ENCODE data around the gene SAG. TPM values are rescaled to one million over a fixed set of nuclear protein-coding genes. Genes with fewer than 3 reads are reported as not detected.

Gene SAG
- total and polyA plus RNA-seq, 2 of the 13 experiments (the other 11 are each of a cell fraction or from before 2014, with no cell fraction given), result not detected

- FAIRE-seq, result no peak
- WGBS (ENCODE audit: low lambda C conversion rate), result 40% methylated on average over 6 of the region's 6 CpGs
- no peak for ATAC-seq
- no peak overlapping the region for H3K4me3 ChIP-seq (replicated peaks in 1 of 3; ENCODE audit: insufficient read depth in 1 of 3, low read depth in 2 of 3, low read length in 3 of 3)
- peaks cover 8% of the 10 kb centered on the region for H3K4me1 ChIP-seq (ENCODE audit: insufficient read depth, low read length)
- CTCF ChIA-PET (ENCODE audit: low intra/inter-chr PET ratio, low total read pairs), result no interaction called here
- no peak overlapping the region for H3K9ac ChIP-seq (ENCODE audit: insufficient read depth, low read depth, low read length)
- DNase-seq (ENCODE audit: low spot score), result no peak
- no peaks in the 10 kb centered on the region for H3K36me3 ChIP-seq (replicated peaks in 1 of 2; ENCODE audit: control insufficient read depth in 1 of 2, insufficient read depth in 2 of 2, low read length in 2 of 2)
- H3K9me3 ChIP-seq (ENCODE audit: low read length), result no peaks in the 10 kb centered on the region
- H3K79me2 ChIP-seq (ENCODE audit: insufficient read depth, low read length), result no peaks in the 10 kb centered on the region
- no peak overlapping the region for H3K27ac ChIP-seq (ENCODE audit: extremely low read length, insufficient read depth, low read length)
- no peak for TF ChIP-seq FOXP1 (IDR thresholded peaks at IDR 0.05)
- TF ChIP-seq FOXP1 (CRISPR knock-in tag; IDR thresholded peaks at IDR 0.05), result no peak
- TF ChIP-seq FOSL2 (CRISPR knock-in tag; IDR thresholded peaks at IDR 0.05), result no peak
- no peak for TF ChIP-seq ZMAT3 (CRISPR knock-in tag; conservative IDR thresholded peaks at IDR 0.05)
- no peak for TF ChIP-seq ZFP82 (CRISPR knock-in tag; IDR thresholded peaks at IDR 0.05; ENCODE audit: borderline replicate concordance)
- no peak for TF ChIP-seq HNF1B (CRISPR knock-in tag; IDR thresholded peaks at IDR 0.05)
- TF ChIP-seq CC2D1A (CRISPR knock-in tag; IDR thresholded peaks at IDR 0.05), result no peak
- TF ChIP-seq ZNF44 (CRISPR knock-in tag; IDR thresholded peaks at IDR 0.05), result no peak
- TF ChIP-seq ZNF234 (CRISPR knock-in tag; conservative IDR thresholded peaks at IDR 0.05), result no peak
- TF ChIP-seq IRF2 (CRISPR knock-in tag; IDR thresholded peaks at IDR 0.05), result no peak
- no peak for TF ChIP-seq PHF5A (CRISPR knock-in tag; IDR thresholded peaks at IDR 0.05; ENCODE audit: low read depth, unreplicated experiment)
- TF ChIP-seq FOXP4 (CRISPR knock-in tag; IDR thresholded peaks at IDR 0.05), result no peak
- no peak for TF ChIP-seq ZKSCAN1 (IDR thresholded peaks at IDR 0.05; ENCODE audit: low read length)
- no peak for TF ChIP-seq ZC3H13 (CRISPR knock-in tag; IDR thresholded peaks at IDR 0.05)
- TF ChIP-seq RFXAP (CRISPR knock-in tag; IDR thresholded peaks at IDR 0.05; ENCODE audit: borderline replicate concordance), result no peak
- no peak for TF ChIP-seq MTF2 (CRISPR knock-in tag; IDR thresholded peaks at IDR 0.05; ENCODE audit: borderline replicate concordance)
- H3K4me2 ChIP-seq (ENCODE audit: low read depth, low read length), result no peak overlapping the region
- H2AFZ ChIP-seq (ENCODE audit: low read length), result no peak overlapping the region
- no peaks in the 10 kb centered on the region for H4K20me1 ChIP-seq (ENCODE audit: insufficient read depth, low read length)
- BruUV-seq (replicated peaks), result no TSS peak
- no peaks in the 10 kb centered on the region; a peak in 1 of 5 replicates for H3K27me3 ChIP-seq (ENCODE audit: control insufficient read depth in 1 of 2, insufficient read depth in 2 of 2, low read length in 2 of 2)
- POLR2A ChIA-PET, result no interaction called here
- intact Hi-C loops (cut with micrococcal nuclease; ENCODE audit: unreplicated experiment), result no loop called here
- in situ Hi-C loops (cut with HindIII; ENCODE audit: extremely low pct_ligation_motif_present, low pct_unique_long_range_greater_than_20kb), result loop anchor here (25.0 kb wide), 1 partner anchor 535 kb away; no protein-coding TSS in a partner anchor
Observed at GRCh38 chr2:233301811-233302210, 5.8 kb upstream of the SAG start.
